Neural cell (in vitro differentiated cells): Measurements from ENCODE around the gene PFN3. TPM values are rescaled to one million over a fixed set of nuclear protein-coding genes. Genes with fewer than 3 reads are reported as not detected.

Source experiments
- H2AFZ ChIP-seq: fragments of 200-600, 300-800 bp; sonication (generic), shearing (Covaris generic); 2 replicates; pipeline ENCODE4 v1.6.0; 2014; ENCODE audit warnings: low read depth, mild to moderate bottlenecking, antibody characterized with exemption, low read length, moderate library complexity
- H3F3A ChIP-seq: fragments of 200-600 bp; shearing (Covaris generic); 2 replicates; pipeline ENCODE4 v1.6.1; 2016; ENCODE audit warnings: mild to moderate bottlenecking, moderate library complexity, mixed read lengths, antibody characterized with exemption, low read length; ENCODE audit not compliant: insufficient read depth, poor library complexity, severe bottlenecking
- H3K27ac ChIP-seq: fragments of 200-600, 300-800 bp; sonication (generic), shearing (Covaris generic); 2 replicates; pipeline ENCODE4 v1.5.1; 2014; ENCODE audit warnings: mild to moderate bottlenecking, low read length, moderate library complexity
- H3K27me3 ChIP-seq: fragments of 300-800, 200-600 bp; sonication (generic), shearing (Covaris generic); 2 replicates; pipeline ENCODE4 v1.6.0; 2014; ENCODE audit warnings: mild to moderate bottlenecking, low read depth, low read length, moderate library complexity; ENCODE audit not compliant: insufficient read depth
- H3K36me3 ChIP-seq: fragments of 300-800, 200-600 bp; sonication (generic), shearing (Covaris generic); 2 replicates; pipeline ENCODE4 v1.5.1; 2014; ENCODE audit warnings: mild to moderate bottlenecking, antibody characterized with exemption, low read length, moderate library complexity; ENCODE audit not compliant: insufficient read depth
- H3K4me2 ChIP-seq: fragments of 300-800, 200-600 bp; sonication (generic), shearing (Covaris generic); 2 replicates; pipeline ENCODE4 v1.6.0; 2014; ENCODE audit warnings: mild to moderate bottlenecking, low read length
- H3K4me3 ChIP-seq: fragments of 300-800, 200-600 bp; sonication (generic), shearing (Covaris generic); 2 replicates; pipeline ENCODE4 v1.5.1; 2014; ENCODE audit warnings: mild to moderate bottlenecking, low read length, moderate library complexity
- H3K79me2 ChIP-seq: fragments of 200-600 bp; shearing (Covaris generic); replicated peaks from 2 replicates; pipeline ENCODE4 v1.6.0; 2014; ENCODE audit warnings: mild to moderate bottlenecking, low read length, moderate library complexity; ENCODE audit not compliant: insufficient read depth
- H3K9ac ChIP-seq: fragments of 300-800, 200-600 bp; sonication (generic), shearing (Covaris generic); 2 replicates; pipeline ENCODE4 v1.6.1; 2016; ENCODE audit warnings: mild to moderate bottlenecking, low read length, mixed read lengths
- H3K9me2 ChIP-seq: fragments of 200-600 bp; shearing (Covaris generic); 2 replicates; pipeline ENCODE4 v1.6.1; 2016; ENCODE audit warnings: mild to moderate bottlenecking, low read length, mixed read lengths; ENCODE audit not compliant: insufficient read depth
- H3K9me3 ChIP-seq: fragments of 200-600, 300-800 bp; sonication (generic), shearing (Covaris generic); 2 replicates; pipeline ENCODE4 v1.6.1; 2016; ENCODE audit warnings: mild to moderate bottlenecking, mixed run types, low read length, moderate library complexity, mixed read lengths
- H4K20me1 ChIP-seq: fragments of 200-600 bp; shearing (Covaris generic); 2 replicates; pipeline ENCODE4 v1.6.1; 2016; ENCODE audit warnings: mild to moderate bottlenecking, mixed run types; ENCODE audit not compliant: insufficient read depth
- CTCF ChIP-seq: fragments of 450-650 bp; IDR thresholded peaks from 2 replicates; pipeline ENCODE4 v1.5.1; 2014; ENCODE audit warnings: antibody characterized with exemption, mild to moderate bottlenecking, moderate library complexity; ENCODE audit not compliant: poor library complexity, severe bottlenecking
- EP300 ChIP-seq: fragments of 450-650 bp; conservative IDR thresholded peaks from 2 replicates; pipeline ENCODE4 v1.6.1; 2014; ENCODE audit warnings: antibody characterized with exemption, mild to moderate bottlenecking, moderate library complexity; ENCODE audit not compliant: poor library complexity, severe bottlenecking
- EZH2 ChIP-seq: fragments of 200-600, 300-800 bp; shearing (Covaris generic), sonication (generic); IDR thresholded peaks from 2 replicates; pipeline ENCODE4 v1.6.1; 2014; ENCODE audit warnings: antibody characterized with exemption, low read length, borderline replicate concordance, mild to moderate bottlenecking; ENCODE audit not compliant: insufficient read depth, poor library complexity, severe bottlenecking
- MXI1 ChIP-seq: fragments of 450-650 bp; conservative IDR thresholded peaks from 2 replicates; pipeline ENCODE4 v1.6.1; 2014; ENCODE audit warnings: antibody characterized with exemption, mild to moderate bottlenecking; ENCODE audit not compliant: poor library complexity, severe bottlenecking
- POLR2AphosphoS5 ChIP-seq: IDR thresholded peaks from 2 replicates; pipeline ENCODE4 v1.6.1; 2012
- RAD21 ChIP-seq: fragments of 450-650 bp; conservative IDR thresholded peaks from 2 replicates; pipeline ENCODE4 v1.6.1; 2014; ENCODE audit warnings: antibody characterized with exemption, mild to moderate bottlenecking, moderate library complexity
- REST ChIP-seq: IDR thresholded peaks from 2 replicates; pipeline ENCODE4 v1.6.1; 2012; ENCODE audit warnings: borderline replicate concordance
- SMC3 ChIP-seq: fragments of 450-650 bp; conservative IDR thresholded peaks from 2 replicates; pipeline ENCODE4 v1.6.1; 2014; ENCODE audit warnings: antibody characterized with exemption, mild to moderate bottlenecking, moderate library complexity; ENCODE audit not compliant: poor library complexity
- TAF1 ChIP-seq: IDR thresholded peaks from 2 replicates; pipeline ENCODE4 v1.6.1; 2012; ENCODE audit warnings: low read depth
- polyA plus RNA-seq: library from polyadenylated mRNA; depleted of rRNA; stranded (reverse); fragments of >200 nt; gene quantifications from 2 replicates; pipeline ENCODE4 v1.2.3, GENCODE V29; 2014

PFN3 gene
- polyA plus RNA-seq, 1 donor from 2014 or later, result not detected

GRCh38 chr5:177357459-177358351 lies 42.8 kb downstream of the PFN3 start, which contains the start of gene RGS14 (continued):
- no peak for TF ChIP-seq RAD21

- Histone ChIP-seq H3K4me3 (no peak overlapping the region), H3F3A (no peaks in the 10 kb centered on the region), H4K20me1 (no peaks in the 10 kb centered on the region), H3K9me2 (no peaks in the 10 kb centered on the region), H3K9me3 (no peaks in the 10 kb centered on the region), H3K79me2 (no peaks in the 10 kb centered on the region), H3K9ac (no peak overlapping the region), H3K27ac (no peak overlapping the region), H3K4me2 (no peak overlapping the region), H3K27me3 (no peaks in the 10 kb centered on the region), H2AFZ (no peak overlapping the region), H3K36me3 (no peaks in the 10 kb centered on the region)
- TF ChIP-seq EZH2 (no peak), RAD21 (no peak), CTCF (no peak), TAF1 (no peak), POLR2AphosphoS5 (no peak), MXI1 (no peak), SMC3 (no peak), REST (no peak), EP300 (no peak)
These were observed 43.4 kb downstream of the PFN3 start for GRCh38 chr5:177357146-177357458.

GRCh38 chr5:177356746-177357145 lies 43.7 kb downstream of the PFN3 start:
- H3K4me2 ChIP-seq, result no peak overlapping the region
- no peak overlapping the region for H3K27ac ChIP-seq
- no peaks in the 10 kb centered on the region for H3K27me3 ChIP-seq
- no peaks in the 10 kb centered on the region for H3F3A ChIP-seq
- H2AFZ ChIP-seq, result no peak overlapping the region
- H3K79me2 ChIP-seq, result no peaks in the 10 kb centered on the region
- no peaks in the 10 kb centered on the region for H4K20me1 ChIP-seq
- no peak overlapping the region for H3K9ac ChIP-seq
- no peaks in the 10 kb centered on the region for H3K9me3 ChIP-seq
- H3K4me3 ChIP-seq, result no peak overlapping the region
- H3K9me2 ChIP-seq, result no peaks in the 10 kb centered on the region
- no peak for TF ChIP-seq SMC3
- no peak for TF ChIP-seq EP300
- H3K36me3 ChIP-seq, result no peaks in the 10 kb centered on the region
